GM12873 (cell line): ENCODE data around the gene TBX15.

Experiments
- TF ChIP-seq, protein P1 (sequence below): IDR thresholded peaks from 2 replicates; pipeline ENCODE4 v1.5.1; 2012; ENCODE audit warnings: low read depth, mild to moderate bottlenecking, moderate library complexity, low read length, control low read depth; ENCODE audit not compliant: insufficient read depth; ENCODE audit errors: missing control alignments

TBX15 gene

DNA sequence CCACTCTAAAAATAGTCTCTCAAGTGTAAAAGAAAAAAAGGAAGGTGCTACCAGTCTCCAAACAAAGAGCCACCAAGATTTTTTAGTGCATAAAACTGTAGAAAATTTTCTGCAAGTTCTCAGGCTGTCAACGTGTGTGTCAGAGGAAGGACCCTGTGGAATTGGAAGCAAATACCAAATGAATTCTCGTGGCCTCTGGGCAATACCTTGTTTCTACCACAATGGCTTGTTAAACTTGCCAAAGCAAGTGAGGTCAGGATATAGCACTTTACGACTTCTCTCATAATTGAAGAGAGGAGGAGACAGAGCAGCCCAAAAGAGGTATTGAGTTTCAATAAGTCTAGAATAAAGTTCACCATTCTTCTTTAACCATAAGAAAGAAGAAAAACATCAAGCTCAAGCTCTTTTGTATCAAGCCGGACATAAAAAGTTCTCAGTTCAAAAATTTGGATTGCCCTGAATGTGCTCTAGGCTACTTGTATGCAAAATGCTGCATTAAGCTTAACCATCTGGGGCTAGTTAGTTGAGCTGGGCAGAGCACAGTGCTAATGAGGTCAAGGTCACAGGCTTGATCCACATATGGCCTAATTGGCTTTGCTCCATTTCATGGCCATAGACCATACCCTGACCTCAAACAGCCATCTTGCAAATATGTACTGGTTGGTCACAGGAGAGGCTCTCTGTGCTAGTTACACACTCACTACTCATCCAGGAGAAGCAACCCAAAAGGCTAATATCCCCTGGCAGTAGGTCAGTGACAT, 60.5 kb downstream of the TBX15 start:
- TF ChIP-seq, protein P1, sequence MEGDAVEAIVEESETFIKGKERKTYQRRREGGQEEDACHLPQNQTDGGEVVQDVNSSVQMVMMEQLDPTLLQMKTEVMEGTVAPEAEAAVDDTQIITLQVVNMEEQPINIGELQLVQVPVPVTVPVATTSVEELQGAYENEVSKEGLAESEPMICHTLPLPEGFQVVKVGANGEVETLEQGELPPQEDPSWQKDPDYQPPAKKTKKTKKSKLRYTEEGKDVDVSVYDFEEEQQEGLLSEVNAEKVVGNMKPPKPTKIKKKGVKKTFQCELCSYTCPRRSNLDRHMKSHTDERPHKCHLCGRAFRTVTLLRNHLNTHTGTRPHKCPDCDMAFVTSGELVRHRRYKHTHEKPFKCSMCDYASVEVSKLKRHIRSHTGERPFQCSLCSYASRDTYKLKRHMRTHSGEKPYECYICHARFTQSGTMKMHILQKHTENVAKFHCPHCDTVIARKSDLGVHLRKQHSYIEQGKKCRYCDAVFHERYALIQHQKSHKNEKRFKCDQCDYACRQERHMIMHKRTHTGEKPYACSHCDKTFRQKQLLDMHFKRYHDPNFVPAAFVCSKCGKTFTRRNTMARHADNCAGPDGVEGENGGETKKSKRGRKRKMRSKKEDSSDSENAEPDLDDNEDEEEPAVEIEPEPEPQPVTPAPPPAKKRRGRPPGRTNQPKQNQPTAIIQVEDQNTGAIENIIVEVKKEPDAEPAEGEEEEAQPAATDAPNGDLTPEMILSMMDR, result no peak

DNA sequence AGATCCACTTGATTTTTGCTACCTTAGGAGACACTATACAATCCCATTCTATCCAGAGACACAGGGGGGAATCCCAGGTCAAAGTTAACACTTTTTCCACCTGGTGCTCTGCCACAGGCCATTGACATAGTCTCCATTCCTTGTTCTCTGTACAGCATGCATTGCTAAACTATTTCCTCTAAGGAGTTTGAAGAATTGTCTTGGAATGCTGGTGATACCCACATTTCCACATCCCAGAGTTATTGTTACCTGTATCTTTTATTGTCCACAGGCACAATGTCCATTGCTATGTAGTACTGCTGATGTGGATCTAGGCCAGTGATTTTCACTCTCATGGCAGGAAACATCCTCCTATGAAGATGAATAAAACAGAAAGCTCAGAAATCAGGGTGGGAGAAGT, 61.9 kb downstream of the TBX15 start:
- TF ChIP-seq, protein P1, result no peak

DNA sequence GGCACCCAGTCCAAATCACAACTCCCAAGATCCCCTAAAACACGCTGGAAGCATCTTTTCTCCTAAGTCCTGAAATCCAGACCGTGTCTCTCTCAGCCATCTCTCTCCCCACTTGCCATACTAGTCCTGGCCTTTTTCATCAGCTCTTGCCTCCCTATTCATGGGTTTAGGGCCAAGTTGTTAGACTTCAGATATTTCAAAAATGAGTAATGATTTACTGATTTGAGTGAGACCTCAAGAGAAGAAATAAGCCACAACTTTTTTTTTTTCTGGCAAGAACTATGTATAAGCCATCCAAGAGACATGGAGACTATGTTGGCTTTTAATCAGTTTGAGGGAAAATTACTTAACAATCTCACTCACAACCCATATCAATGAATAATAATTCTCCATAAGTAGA, 62.5 kb downstream of the TBX15 start:
- TF ChIP-seq, protein P1, result no peak

DNA sequence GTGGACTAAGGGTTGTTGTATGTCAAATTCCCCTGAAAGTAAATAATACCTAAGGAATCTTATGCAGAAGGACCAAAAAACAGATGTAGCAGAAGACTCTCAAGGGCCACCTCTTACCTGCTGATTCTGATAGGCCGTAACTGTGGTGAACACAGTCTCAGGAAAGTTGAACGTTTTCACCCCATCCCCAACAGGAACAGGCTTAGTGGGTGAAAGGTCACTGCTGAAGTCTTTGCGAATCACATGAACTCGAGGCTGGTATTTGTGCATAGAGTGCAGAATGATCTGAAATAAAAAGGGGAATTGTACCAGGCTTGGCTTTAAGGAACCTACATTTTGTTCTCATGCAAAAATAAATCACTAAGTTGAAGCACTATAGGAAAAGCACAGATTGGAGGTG, 64.8 kb downstream of the TBX15 start:
- TF ChIP-seq, protein P1, result no peak

DNA sequence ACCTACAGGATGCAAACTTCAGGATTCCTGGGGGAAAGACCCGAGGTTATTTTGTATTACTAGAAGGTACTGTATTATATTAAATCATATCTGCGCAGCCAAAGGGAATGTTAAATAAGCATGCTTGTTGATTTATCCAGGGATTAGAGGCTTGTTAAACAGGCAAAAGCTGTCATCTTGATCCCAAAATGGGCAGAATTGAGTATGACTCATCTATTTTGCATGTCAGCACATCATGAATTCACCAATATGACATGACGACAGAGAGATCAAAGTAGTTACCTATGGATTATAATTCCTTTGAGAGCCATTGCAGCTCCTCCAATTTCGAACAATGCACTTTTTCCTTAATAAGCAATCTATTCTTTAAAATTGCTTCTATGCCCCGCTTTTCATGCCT, 66.1 kb downstream of the TBX15 start:
- TF ChIP-seq, protein P1, result no peak

DNA sequence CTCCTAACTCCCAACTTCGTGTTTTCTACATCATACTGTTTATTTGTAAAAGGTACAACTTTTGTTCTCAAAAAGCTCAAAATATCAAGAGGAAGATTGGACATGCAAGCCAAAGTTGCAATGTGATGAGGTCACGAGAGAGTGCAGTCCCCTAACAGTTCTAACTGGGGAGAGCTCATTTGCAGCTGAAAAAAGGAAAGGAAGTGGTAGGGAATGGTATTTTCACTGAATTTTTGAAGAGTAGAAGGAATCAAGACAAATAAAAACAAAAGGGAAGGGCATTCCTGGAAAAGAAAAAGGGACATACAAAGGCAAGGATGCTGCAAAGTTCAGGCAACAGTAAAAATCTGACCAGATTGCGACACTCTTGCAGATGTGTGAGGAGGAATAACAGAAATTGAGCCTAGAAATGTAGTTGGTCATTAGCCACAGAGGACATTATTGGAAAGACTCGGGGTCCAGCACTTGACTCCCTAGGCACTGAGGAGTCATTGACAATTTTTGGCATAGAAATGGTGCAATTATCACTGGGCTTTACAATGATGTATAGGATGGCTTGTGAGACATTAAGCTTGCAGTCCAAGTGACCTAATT, 67.9 kb downstream of the TBX15 start:
- TF ChIP-seq, protein P1, result no peak

DNA sequence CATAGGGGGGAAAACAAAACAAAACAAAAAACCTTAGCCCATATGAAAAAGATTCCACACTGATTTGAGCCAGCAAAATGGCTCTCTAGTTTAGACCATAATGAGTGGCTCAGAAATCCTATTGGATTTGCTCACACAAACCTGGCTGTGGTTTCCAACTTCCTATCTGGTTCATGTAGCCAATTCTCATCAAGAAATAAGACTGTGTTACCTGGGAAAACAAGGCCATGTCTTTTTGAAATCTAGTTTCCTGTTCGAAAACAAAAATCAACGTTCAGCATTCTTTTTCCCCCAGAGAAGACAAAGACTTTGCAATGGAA, 69.2 kb downstream of the TBX15 start:
- TF ChIP-seq, protein P1, result no peak
